NCI-H82 treated with DMSO at 0.1 percent for 48 hours (cell line): ENCODE measurements around the gene KCNIP2.

Experiments
- DNase-seq: peaks from one replicate; lab custom pipeline; 2025; ENCODE audit not compliant: unreplicated experiment; lab: John Stamatoyannopoulos, UW

Gene KCNIP2

GRCh38 chr10:101851411-101852116, 8.0 kb upstream of the KCNIP2 start:
- DNase-seq, result no peak

- no peak for DNase-seq
Observed at GRCh38 chr10:101850749-101851148, 7.1 kb upstream of the KCNIP2 start.

GRCh38 chr10:101848894-101849351, 5.3 kb upstream of the KCNIP2 start:
- DNase-seq, result no peak

- DNase-seq, result no peak
Observed at GRCh38 chr10:101848408-101848807, 4.8 kb upstream of the KCNIP2 start.

GRCh38 chr10:101845893-101846292, 2.3 kb upstream of the KCNIP2 start:
- DNase-seq, result no peak

- no peak for DNase-seq
Observed at GRCh38 chr10:101841826-101842225, 1.8 kb downstream of the KCNIP2 start.

- DNase-seq, result peak; percentile 63
Observed at GRCh38 chr10:101840741-101841453, 2.7 kb downstream of the KCNIP2 start.

GRCh38 chr10:101840102-101840684, 3.4 kb downstream of the KCNIP2 start:
- DNase-seq, result no peak

- no peak for DNase-seq
Observed at GRCh38 chr10:101839416-101840063, 4.1 kb downstream of the KCNIP2 start.

- no peak for DNase-seq
Observed at GRCh38 chr10:101839002-101839401, 4.6 kb downstream of the KCNIP2 start.

GRCh38 chr10:101838416-101838970, 5.1 kb downstream of the KCNIP2 start:
- DNase-seq, result no peak

GRCh38 chr10:101837748-101838147, 5.9 kb downstream of the KCNIP2 start:
- no peak for DNase-seq

GRCh38 chr10:101835362-101835761, 8.2 kb downstream of the KCNIP2 start:
- no peak for DNase-seq

GRCh38 chr10:101834341-101834740, 9.3 kb downstream of the KCNIP2 start:
- DNase-seq, result no peak

GRCh38 chr10:101833466-101833865, 10.1 kb downstream of the KCNIP2 start:
- no peak for DNase-seq

- DNase-seq, result no peak
Observed at GRCh38 chr10:101832325-101832771, 11.3 kb downstream of the KCNIP2 start.

GRCh38 chr10:101831169-101831811, 12.3 kb downstream of the KCNIP2 start:
- no peak for DNase-seq

GRCh38 chr10:101830322-101831168, 13.1 kb downstream of the KCNIP2 start:
- DNase-seq, result peak; percentile 80

GRCh38 chr10:101829561-101830315, 13.9 kb downstream of the KCNIP2 start:
- DNase-seq, result no peak
